Activated naive CD4-positive, alpha-beta T cell treated with anti-CD3 and anti-CD28 coated beads for 36 hours (primary cell): Measurements from ENCODE around the gene RASGRP3. TPM values are rescaled to one million over a fixed set of nuclear protein-coding genes. Genes with fewer than 3 reads are reported as not detected.

Experiments
- CTCF ChIA-PET: fragments of 350-600 bp; sonication (Branson Sonifier 250); formaldehyde crosslinking; loops from one replicate; lab custom pipeline; 2021; ENCODE audit warnings: antibody characterized with exemption; lab: Charles Lee
- DNase-seq: peaks from one replicate; pipeline ENCODE4 v3.0.0-alpha.2; 2020
- H3K27ac Mint-ChIP-seq: one replicate; pipeline ENCODE4 v1.8.0; 2021; ENCODE audit warnings: mild to moderate bottlenecking, mixed read lengths
- H3K27me3 Mint-ChIP-seq: one replicate; pipeline ENCODE4 v1.8.0; 2021; ENCODE audit warnings: low read depth, mixed read lengths
- H3K36me3 Mint-ChIP-seq: one replicate; pipeline ENCODE4 v1.8.0; 2021; ENCODE audit warnings: low read depth, mixed read lengths
- H3K4me1 Mint-ChIP-seq: one replicate; pipeline ENCODE4 v1.8.0; 2021; ENCODE audit warnings: low read depth, mixed read lengths
- H3K4me3 Mint-ChIP-seq: one replicate; pipeline ENCODE4 v1.8.0; 2021; ENCODE audit warnings: mild to moderate bottlenecking, moderate library complexity, mixed read lengths
- H3K9me3 Mint-ChIP-seq: one replicate; pipeline ENCODE4 v1.8.0; 2021; ENCODE audit warnings: mixed read lengths
- intact Hi-C: fragments of 100-400 bp; cut with micrococcal nuclease; formaldehyde crosslinking; loops from one replicate; pipeline ENCODE4 v1.15.1; 2023
- total RNA-seq, 2 experiments: library from RNA; stranded (reverse); gene quantifications; one replicate each; pipeline ENCODE4 v1.2.3, GENCODE V29; 2021

The RASGRP3 gene
- total RNA-seq, 2 experiments from 2014 or later = 1.9 to 2.3 TPM

DNA sequence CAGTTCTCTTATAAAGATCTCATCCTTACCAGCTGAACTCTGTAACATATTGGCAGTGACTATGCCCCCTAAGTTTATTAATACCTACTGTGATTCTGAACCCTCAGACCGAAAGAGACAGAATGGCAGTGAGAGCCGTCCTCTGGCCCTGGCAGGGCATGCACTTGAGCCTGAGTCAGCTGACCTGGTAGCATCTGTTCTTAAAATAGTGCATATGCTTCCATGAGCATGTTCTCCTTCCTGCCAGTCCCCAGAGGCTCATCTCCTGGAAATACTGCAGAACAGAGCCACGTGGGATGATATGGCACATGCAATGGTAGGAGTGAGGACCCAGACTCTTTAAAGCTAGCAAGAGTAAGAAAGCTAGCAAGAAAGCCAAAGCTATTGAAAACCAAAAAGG, 59.0 kb downstream of the RASGRP3 start:
- Mint-ChIP-seq H3K9me3 (no peaks in the 10 kb centered on the region), H3K4me1 (no peaks in the 10 kb centered on the region), H3K4me3 (no peak overlapping the region), H3K36me3 (no peaks in the 10 kb centered on the region), H3K27me3 (no peaks in the 10 kb centered on the region), H3K27ac (no peak overlapping the region)
- intact Hi-C loops = no loop called here
- CTCF ChIA-PET = interaction anchor here (1.1 kb wide), 1 partner anchor 32 kb away, joined by 3 read pairs; no protein-coding TSS in a partner anchor
- DNase-seq = no peak

DNA sequence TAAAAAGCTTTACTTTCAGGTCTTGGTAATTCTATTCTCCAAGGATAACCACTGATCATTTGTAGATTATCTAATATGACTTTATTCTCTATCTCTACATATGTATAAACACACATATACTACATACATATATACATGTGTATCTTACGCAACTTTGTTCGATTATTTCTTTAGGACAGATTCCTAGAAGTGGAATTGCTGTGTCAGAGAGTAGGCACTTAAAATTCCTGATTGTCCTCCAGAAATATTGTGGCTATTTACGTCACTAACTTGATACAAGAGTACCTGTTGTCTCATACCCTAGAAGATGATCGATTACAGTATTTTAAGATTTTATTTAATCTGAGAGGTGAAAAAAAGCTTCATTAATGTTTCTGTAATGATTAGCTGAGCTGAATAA, 64.8 kb downstream of the RASGRP3 start:
- Mint-ChIP-seq H3K4me3 (no peak overlapping the region), H3K4me1 (no peaks in the 10 kb centered on the region), H3K27me3 (no peaks in the 10 kb centered on the region), H3K27ac (no peak overlapping the region), H3K9me3 (no peaks in the 10 kb centered on the region), H3K36me3 (peaks cover 2% of the 10 kb centered on the region)
- intact Hi-C loops = no loop called here
- no peak for DNase-seq
- CTCF ChIA-PET = interaction anchor here (0.7 kb wide), 1 partner anchor 14 kb away, joined by 4 read pairs; no protein-coding TSS in a partner anchor

DNA sequence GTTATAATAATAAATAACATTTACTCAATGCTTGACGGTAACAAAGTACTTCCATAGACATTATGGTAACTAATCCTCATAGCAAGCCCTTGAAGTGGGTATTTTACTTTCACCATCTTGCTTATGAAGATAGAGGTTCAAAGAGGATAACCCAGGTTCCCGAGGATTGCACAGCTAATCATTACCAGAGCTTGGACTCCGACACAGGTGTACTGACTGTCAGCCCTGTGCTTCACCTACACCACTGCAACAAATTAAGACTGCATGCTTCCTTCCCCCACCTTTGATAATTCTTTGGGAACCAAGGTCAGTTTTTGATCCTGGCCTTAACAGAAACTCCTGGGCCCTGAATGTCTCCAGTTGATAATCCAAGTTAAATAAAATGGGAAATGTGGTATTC, 73.8 kb downstream of the RASGRP3 start:
- H3K4me1 Mint-ChIP-seq = no peaks in the 10 kb centered on the region
- no peaks in the 10 kb centered on the region for H3K9me3 Mint-ChIP-seq
- no peak overlapping the region for H3K4me3 Mint-ChIP-seq
- H3K36me3 Mint-ChIP-seq = peaks cover 7% of the 10 kb centered on the region
- no peak overlapping the region for H3K27ac Mint-ChIP-seq
- DNase-seq = no peak
- no peaks in the 10 kb centered on the region for H3K27me3 Mint-ChIP-seq
- CTCF ChIA-PET = no interaction called here
- intact Hi-C loops = no loop called here

DNA sequence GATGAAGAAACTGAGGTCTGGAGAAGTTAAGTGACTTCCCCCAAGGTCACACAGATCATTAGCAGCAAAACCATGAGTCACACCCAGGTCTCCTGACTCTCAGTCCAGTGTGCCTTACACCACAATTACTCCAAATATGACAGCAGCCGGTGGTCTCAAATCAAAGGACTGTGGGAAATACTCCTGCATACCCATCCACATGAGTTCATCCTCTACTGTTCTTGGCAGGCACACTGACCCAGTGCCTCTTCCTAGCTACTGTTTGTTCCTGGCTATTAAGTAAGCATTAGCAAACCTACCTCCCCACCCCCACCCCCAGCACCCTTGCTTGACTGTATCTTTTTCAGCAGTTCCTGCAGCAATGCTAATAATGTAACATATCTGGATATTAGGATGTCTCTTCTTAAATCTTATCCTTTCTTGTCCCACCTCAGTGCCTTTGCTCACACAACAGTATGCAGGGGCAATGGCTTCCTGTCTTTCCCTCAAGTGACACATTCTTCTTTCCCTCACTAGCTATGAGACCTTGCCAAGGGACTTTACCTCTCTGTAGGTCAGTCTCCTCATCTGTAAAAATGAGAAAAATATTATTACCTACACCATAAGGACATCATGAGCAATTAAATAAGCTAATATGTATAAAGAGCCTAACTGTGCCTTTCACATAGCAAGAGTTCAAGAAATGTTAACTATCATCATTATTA, 76.5 kb downstream of the RASGRP3 start:
- CTCF ChIA-PET = no interaction called here
- intact Hi-C loops = no loop called here
- Mint-ChIP-seq H3K4me3 (no peak overlapping the region), H3K9me3 (no peaks in the 10 kb centered on the region), H3K36me3 (peaks cover 7% of the 10 kb centered on the region), H3K4me1 (no peaks in the 10 kb centered on the region), H3K27me3 (no peaks in the 10 kb centered on the region), H3K27ac (no peak overlapping the region)
- DNase-seq = no peak

DNA sequence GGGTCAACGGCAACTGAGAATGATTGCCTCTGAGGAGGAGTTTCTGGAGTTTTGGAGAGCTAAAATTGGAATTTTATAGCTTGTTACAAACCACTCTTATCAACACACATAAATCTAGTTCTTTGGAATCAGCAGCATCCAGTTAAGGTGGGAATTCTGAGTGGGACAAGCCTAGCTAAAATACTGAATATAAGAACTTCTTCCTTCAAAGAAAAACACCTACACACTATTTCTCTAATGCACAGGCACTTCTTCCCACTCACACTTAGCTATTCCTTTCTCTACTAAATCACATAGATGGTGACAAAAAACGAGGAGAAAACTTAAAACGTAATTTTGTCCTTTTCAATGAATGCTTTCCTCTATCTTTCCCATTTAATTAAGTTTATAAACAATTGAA, 79.2 kb downstream of the RASGRP3 start:
- peaks cover 6% of the 10 kb centered on the region for H3K36me3 Mint-ChIP-seq
- CTCF ChIA-PET = no interaction called here
- H3K27me3 Mint-ChIP-seq = no peaks in the 10 kb centered on the region
- H3K9me3 Mint-ChIP-seq = no peaks in the 10 kb centered on the region
- no peak overlapping the region for H3K4me3 Mint-ChIP-seq
- no peak for DNase-seq
- H3K27ac Mint-ChIP-seq = no peak overlapping the region
- intact Hi-C loops = no loop called here
- no peaks in the 10 kb centered on the region for H3K4me1 Mint-ChIP-seq

DNA sequence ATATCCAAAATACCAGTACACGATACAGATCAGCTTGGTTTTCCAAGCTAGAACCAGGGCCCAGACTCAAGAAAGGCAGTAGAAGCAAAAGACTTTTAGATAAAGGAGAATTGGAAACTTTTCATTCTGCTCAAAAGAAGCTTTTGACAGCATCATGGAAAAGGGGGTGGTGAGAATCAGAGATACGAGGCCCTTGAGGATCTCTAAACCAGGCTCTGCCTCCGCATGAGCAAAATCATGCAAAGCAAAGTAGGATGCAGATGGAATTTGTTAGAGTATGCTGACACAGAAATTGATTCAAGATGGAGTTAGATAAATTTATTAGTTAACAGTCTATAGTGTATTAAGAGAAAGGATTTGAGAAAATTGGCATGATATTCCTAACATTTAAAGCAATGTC, 82.9 kb downstream of the RASGRP3 start:
- intact Hi-C loops = no loop called here
- Mint-ChIP-seq H3K27ac (no peak overlapping the region), H3K4me1 (no peaks in the 10 kb centered on the region), H3K27me3 (no peaks in the 10 kb centered on the region), H3K36me3 (peaks cover 8% of the 10 kb centered on the region), H3K9me3 (no peaks in the 10 kb centered on the region), H3K4me3 (no peak overlapping the region)
- DNase-seq = no peak
- CTCF ChIA-PET = no interaction called here

DNA sequence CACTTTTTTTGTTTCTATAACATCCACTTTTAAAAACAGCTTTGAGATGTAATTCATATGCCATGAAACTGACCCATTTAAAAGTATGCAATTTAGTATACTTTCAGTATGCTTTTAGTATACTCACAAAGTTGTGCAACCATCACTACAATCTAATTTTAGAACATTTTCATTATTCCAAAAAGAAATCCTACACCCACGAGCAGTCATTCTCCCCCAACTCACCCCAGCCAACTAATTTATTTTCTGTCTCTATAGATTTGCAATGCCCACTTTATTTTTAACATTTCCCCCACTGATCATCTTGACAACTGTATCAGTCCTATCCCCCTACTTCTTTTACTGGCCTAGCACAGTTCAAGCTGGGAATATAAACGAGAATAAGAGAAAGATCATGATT, 83.6 kb downstream of the RASGRP3 start:
- Mint-ChIP-seq H3K4me3 (no peak overlapping the region), H3K9me3 (no peaks in the 10 kb centered on the region), H3K36me3 (peaks cover 8% of the 10 kb centered on the region), H3K27ac (no peak overlapping the region), H3K27me3 (no peaks in the 10 kb centered on the region), H3K4me1 (no peaks in the 10 kb centered on the region)
- DNase-seq = no peak
- CTCF ChIA-PET = no interaction called here
- intact Hi-C loops = no loop called here

DNA sequence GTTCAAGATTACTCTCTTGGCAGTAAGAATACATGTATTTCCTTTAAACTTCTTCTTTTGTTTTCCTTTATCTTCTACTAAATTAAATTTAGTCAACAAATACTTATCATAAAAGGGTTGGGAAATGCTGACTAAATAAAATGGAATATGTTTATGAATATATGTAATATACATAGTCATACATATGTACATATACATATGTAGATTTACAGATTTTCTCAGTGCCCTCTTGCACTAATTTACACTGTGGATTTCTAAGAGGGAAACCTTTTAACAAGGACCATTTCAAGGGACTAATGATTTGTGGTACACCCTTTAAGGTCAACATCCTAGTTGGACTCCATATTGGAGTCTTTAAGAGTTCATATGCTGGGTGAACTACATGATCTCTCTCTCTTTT, 85.4 kb downstream of the RASGRP3 start:
- H3K27ac Mint-ChIP-seq = no peak overlapping the region
- no peaks in the 10 kb centered on the region for H3K9me3 Mint-ChIP-seq
- DNase-seq = no peak
- CTCF ChIA-PET = no interaction called here
- H3K4me1 Mint-ChIP-seq = no peaks in the 10 kb centered on the region
- intact Hi-C loops = no loop called here
- no peak overlapping the region for H3K4me3 Mint-ChIP-seq
- H3K27me3 Mint-ChIP-seq = no peaks in the 10 kb centered on the region
- H3K36me3 Mint-ChIP-seq = peaks cover 6% of the 10 kb centered on the region

DNA sequence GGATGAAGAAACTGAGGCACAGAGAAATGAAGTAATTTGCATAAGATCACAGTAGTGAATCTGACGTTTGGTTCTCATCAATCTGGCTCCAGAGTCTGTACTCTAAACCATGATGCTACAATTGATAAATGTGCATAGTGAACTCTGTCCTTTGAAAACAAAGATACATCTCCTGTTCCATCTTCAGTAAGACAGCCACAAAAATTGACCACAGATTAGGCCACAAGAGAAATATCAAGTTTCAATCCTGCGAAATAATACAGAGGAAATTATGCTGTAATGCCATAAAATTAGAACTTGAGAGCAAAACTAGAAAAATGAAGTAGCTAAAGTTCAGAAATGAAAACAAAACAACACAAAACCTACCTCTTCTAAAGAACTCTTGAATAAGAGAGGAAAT, 94.2 kb downstream of the RASGRP3 start:
- Mint-ChIP-seq H3K27ac (no peak overlapping the region), H3K4me1 (no peaks in the 10 kb centered on the region), H3K9me3 (no peaks in the 10 kb centered on the region), H3K4me3 (no peak overlapping the region), H3K27me3 (no peaks in the 10 kb centered on the region), H3K36me3 (no peaks in the 10 kb centered on the region)
- intact Hi-C loops = no loop called here
- DNase-seq = no peak
- CTCF ChIA-PET = no interaction called here

DNA sequence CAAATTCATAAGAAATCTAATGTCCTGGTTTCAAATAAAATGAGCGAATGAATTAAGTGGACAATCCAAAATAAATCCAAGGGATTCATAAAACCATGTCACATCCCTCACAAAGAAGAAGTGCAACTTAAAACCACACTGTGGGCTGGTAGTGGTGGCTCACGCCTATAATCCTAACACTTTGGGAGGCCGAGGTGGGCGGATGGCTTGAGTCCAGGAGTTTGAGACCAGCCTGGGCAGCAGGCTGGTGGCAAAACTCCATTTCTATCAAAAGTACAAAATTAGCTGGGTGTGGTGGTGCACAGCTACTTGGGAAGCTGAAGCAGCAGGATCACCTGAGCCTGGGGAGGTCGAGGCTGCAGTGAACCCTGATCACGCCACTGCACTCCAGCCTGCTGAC, 97.2 kb downstream of the RASGRP3 start:
- H3K9me3 Mint-ChIP-seq = no peaks in the 10 kb centered on the region
- no peak overlapping the region for H3K27ac Mint-ChIP-seq
- no peaks in the 10 kb centered on the region for H3K4me1 Mint-ChIP-seq
- no peaks in the 10 kb centered on the region for H3K27me3 Mint-ChIP-seq
- CTCF ChIA-PET = interaction anchor here (2.0 kb wide), 1 partner anchor 10 kb away, joined by 8 read pairs; no protein-coding TSS in a partner anchor
- DNase-seq = no peak
- no peaks in the 10 kb centered on the region for H3K36me3 Mint-ChIP-seq
- intact Hi-C loops = no loop called here
- no peak overlapping the region for H3K4me3 Mint-ChIP-seq

DNA sequence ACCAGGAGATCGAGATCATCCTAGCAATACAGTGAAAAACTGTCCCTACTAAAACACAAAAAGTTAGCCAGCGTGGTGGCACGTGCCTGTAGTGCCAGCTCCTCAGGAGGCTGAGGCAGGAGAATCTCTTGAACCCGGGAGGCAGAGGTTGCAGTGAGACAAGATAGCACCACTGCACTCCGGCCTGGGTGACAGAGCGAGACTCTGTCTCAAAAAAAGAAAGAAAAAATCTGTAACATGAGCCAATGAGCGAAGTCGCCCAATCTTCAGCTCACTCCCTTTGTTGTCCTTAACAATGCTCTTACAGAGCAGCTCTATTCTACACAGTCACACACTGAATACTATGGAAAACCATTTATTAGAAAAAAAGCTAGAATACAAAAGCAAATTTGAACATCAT, 100.6 kb downstream of the RASGRP3 start:
- H3K9me3 Mint-ChIP-seq = no peaks in the 10 kb centered on the region
- intact Hi-C loops = no loop called here
- CTCF ChIA-PET = no interaction called here
- H3K27me3 Mint-ChIP-seq = no peaks in the 10 kb centered on the region
- no peak overlapping the region for H3K4me3 Mint-ChIP-seq
- peaks cover 5% of the 10 kb centered on the region for H3K4me1 Mint-ChIP-seq
- peaks cover 4% of the 10 kb centered on the region for H3K36me3 Mint-ChIP-seq
- no peak for DNase-seq
- H3K27ac Mint-ChIP-seq = no peak overlapping the region

DNA sequence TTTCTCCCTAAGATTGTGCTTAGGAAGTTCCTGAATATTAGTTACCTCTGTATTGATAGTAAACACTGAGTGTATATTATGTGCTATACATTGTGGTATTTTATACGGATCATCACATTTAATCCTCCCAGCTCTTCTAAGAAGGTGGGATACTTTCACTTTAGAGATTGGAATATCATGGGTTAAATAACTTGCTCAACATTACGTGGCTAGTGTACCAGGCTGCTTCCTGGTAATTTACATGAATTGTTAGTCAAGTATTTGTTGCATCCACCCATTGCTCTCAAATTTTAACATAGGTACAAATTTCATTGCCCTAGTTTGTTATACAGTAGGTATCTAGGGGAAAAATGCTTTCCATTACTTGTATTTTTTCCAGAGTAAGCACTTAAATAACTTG, 101.2 kb downstream of the RASGRP3 start:
- no peaks in the 10 kb centered on the region for H3K9me3 Mint-ChIP-seq

DNA sequence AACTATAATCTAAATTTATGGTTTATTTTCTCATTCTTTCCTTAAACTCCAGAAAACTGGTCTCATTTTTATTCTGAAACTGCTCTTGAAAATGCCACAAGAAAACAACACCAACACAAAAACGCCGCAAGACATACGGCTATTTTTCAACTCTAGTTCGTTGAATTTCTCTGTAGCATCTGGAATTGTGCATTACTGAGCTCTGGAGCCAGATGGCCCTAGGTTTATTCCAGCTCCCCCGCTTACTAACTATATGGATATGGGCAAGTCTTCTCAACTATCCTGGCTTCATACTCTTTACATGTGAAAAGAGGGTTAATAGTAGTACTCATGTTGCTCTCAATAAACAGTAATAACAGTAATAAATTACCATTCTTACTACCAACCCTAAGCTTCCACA, 102.8 kb downstream of the RASGRP3 start:
- Mint-ChIP-seq H3K36me3 (peaks cover 8% of the 10 kb centered on the region), H3K27ac (no peak overlapping the region), H3K4me3 (no peak overlapping the region), H3K4me1 (peaks cover 10% of the 10 kb centered on the region), H3K27me3 (no peaks in the 10 kb centered on the region), H3K9me3 (no peaks in the 10 kb centered on the region)
- no peak for DNase-seq
- CTCF ChIA-PET = interaction anchor here (0.6 to 1.6 kb wide), 2 partner anchors 43 to 104 kb away, joined by 4 to 5 read pairs; no protein-coding TSS in a partner anchor
- intact Hi-C loops = no loop called here

More for the DNA sequence above, 101.2 kb downstream of the RASGRP3 start:
- intact Hi-C loops = no loop called here
- Mint-ChIP-seq H3K36me3 (peaks cover 7% of the 10 kb centered on the region), H3K27ac (no peak overlapping the region), H3K27me3 (no peaks in the 10 kb centered on the region), H3K4me3 (no peak overlapping the region), H3K4me1 (peaks cover 9% of the 10 kb centered on the region)
- CTCF ChIA-PET = interaction anchor here (1.6 kb wide), 1 partner anchor 102 kb away, joined by 4 read pairs; no protein-coding TSS in a partner anchor
- DNase-seq = no peak
